Endothelial cell of umbilical vein (primary cell): ENCODE results near the gene GSE1. TPM values are rescaled to one million over a fixed set of nuclear protein-coding genes. Genes with fewer than 3 reads are reported as not detected.

ENCODE experiments used
- BruUV-seq: library from RNA; stranded (reverse); fragments of 400-500 nt; replicated peaks from 2 replicates; lab custom pipeline; 2021; lab: Mats Ljungman, UMichigan
- CTCF ChIA-PET: fragments of 300-600, 350-600 bp; sonication (Branson Sonifier 250); formaldehyde crosslinking; loops from one replicate; lab custom pipeline; 2021; ENCODE audit warnings: antibody characterized with exemption, inconsistent platforms; lab: Charles Lee
- POLR2A ChIA-PET: fragments of 300-600, 350-600 bp; sonication (Branson Sonifier 250); formaldehyde crosslinking; loops from one replicate; lab custom pipeline; 2021; ENCODE audit warnings: antibody characterized with exemption, inconsistent platforms; lab: Charles Lee
- DNase-seq: peaks from one replicate; pipeline ENCODE4 v3.0.0-alpha.2; 2011; ENCODE audit warnings: low read depth, low spot score
- FAIRE-seq: peaks from 2 replicates; lab custom pipeline; 2011; peaks lifted over from hg19 to GRCh38; lab: Jason Lieb, UNC
- H2AFZ ChIP-seq: 2 replicates; pipeline ENCODE4 v1.6.0; 2012; ENCODE audit warnings: low read depth, low read length, control low read depth, inconsistent platforms
- H3K27ac ChIP-seq: 2 replicates; pipeline ENCODE4 v1.5.1; 2011; ENCODE audit warnings: low read depth, mild to moderate bottlenecking, control low read depth, low read length, moderate library complexity; ENCODE audit not compliant: insufficient read depth
- H3K27me3 ChIP-seq, 2 experiments: 2 replicates each; pipeline versions ENCODE4 v1.6.0 to v1.6.1; 2011; ENCODE audit warnings: low read length in 2 of 2, mixed read lengths in 1 of 2; ENCODE audit not compliant: control insufficient read depth in 2 of 2, insufficient read depth in 2 of 2
- H3K36me3 ChIP-seq, 2 experiments: 2 replicates in 1 of 2; 3 replicates in 1 of 2; pipeline ENCODE4 v1.5.1; 2011; ENCODE audit warnings: low read length in 2 of 2, mild to moderate bottlenecking in 1 of 2, moderate library complexity in 1 of 2; ENCODE audit not compliant: control insufficient read depth in 2 of 2, insufficient read depth in 2 of 2; ENCODE audit errors: extremely low read depth in 1 of 2
- H3K4me1 ChIP-seq: 3 replicates; pipeline ENCODE4 v1.5.1; 2011; ENCODE audit warnings: mild to moderate bottlenecking, low read length; ENCODE audit not compliant: control insufficient read depth, insufficient read depth; ENCODE audit errors: extremely low read depth
- H3K4me2 ChIP-seq: 2 replicates; pipeline ENCODE4 v1.6.1; 2011; ENCODE audit warnings: low read length, control low read depth, mixed read lengths; ENCODE audit not compliant: insufficient read depth
- H3K4me3 ChIP-seq, 3 experiments: fragments of 200-600 bp in 1 of 3; sonication (generic), shearing (Covaris generic) in 1 of 3; replicated peaks in 1 of 3; 2 replicates each; pipeline ENCODE4 v1.5.1; 2011 to 2016; ENCODE audit warnings: control low read depth in 3 of 3, low read length in 3 of 3, mild to moderate bottlenecking in 2 of 3, inconsistent platforms in 1 of 3, low read depth in 1 of 3, moderate library complexity in 1 of 3; ENCODE audit not compliant: insufficient read depth in 1 of 3
- H3K79me2 ChIP-seq: 2 replicates; pipeline ENCODE4 v1.6.0; 2012; ENCODE audit warnings: low read length, inconsistent platforms; ENCODE audit not compliant: control insufficient read depth, insufficient read depth
- H3K9ac ChIP-seq: replicated peaks from 2 replicates; pipeline ENCODE3; 2011; ENCODE audit warnings: low read length, control low read depth; ENCODE audit not compliant: insufficient read depth; ENCODE audit errors: extremely low read depth
- H3K9me1 ChIP-seq: replicated peaks from 3 replicates; pipeline ENCODE4 v1.6.0; 2011; ENCODE audit warnings: mild to moderate bottlenecking, low read length; ENCODE audit not compliant: control insufficient read depth, insufficient read depth; ENCODE audit errors: extremely low read depth
- H3K9me3 ChIP-seq: replicated peaks from 2 replicates; pipeline ENCODE4 v1.5.1; 2012; ENCODE audit warnings: low read length, inconsistent platforms; ENCODE audit not compliant: control insufficient read depth, insufficient read depth
- H4K20me1 ChIP-seq: replicated peaks from 2 replicates; pipeline ENCODE3; 2011; ENCODE audit warnings: mild to moderate bottlenecking, low read length; ENCODE audit not compliant: control insufficient read depth, insufficient read depth; ENCODE audit errors: extremely low read depth
- EZH2 ChIP-seq: IDR thresholded peaks from 2 replicates; pipeline ENCODE4 v1.6.1; 2012; ENCODE audit warnings: borderline replicate concordance, low read depth, mild to moderate bottlenecking, moderate library complexity, low read length, inconsistent platforms; ENCODE audit not compliant: severe bottlenecking
- FOS ChIP-seq: IDR thresholded peaks from 2 replicates; pipeline ENCODE4 v1.6.1; 2011; ENCODE audit warnings: mild to moderate bottlenecking, low read length, moderate library complexity, borderline replicate concordance; ENCODE audit not compliant: insufficient read depth
- GATA2 ChIP-seq: IDR thresholded peaks from 2 replicates; pipeline ENCODE4 v1.7.0; 2011; ENCODE audit warnings: low read depth, mild to moderate bottlenecking, moderate library complexity, mixed read lengths, low read length; ENCODE audit not compliant: insufficient read length, insufficient read depth
- JUN ChIP-seq: IDR thresholded peaks from 2 replicates; pipeline ENCODE4 v1.6.1; 2011; ENCODE audit warnings: borderline replicate concordance, low read depth; ENCODE audit not compliant: insufficient read length, insufficient read depth
- MYC ChIP-seq: IDR thresholded peaks from one replicate; pipeline ENCODE4 v1.6.1; 2011; ENCODE audit warnings: mild to moderate bottlenecking, low read depth, low read length
- POLR2A ChIP-seq: IDR thresholded peaks from 2 replicates; pipeline ENCODE4 v1.6.1; 2012; ENCODE audit warnings: low read depth, mild to moderate bottlenecking, control low read depth, low read length
- POLR2AphosphoS5 ChIP-seq: IDR thresholded peaks from 2 replicates; pipeline ENCODE4 v1.6.1; 2012; ENCODE audit warnings: low read depth, mild to moderate bottlenecking, control low read depth, low read length, moderate library complexity; ENCODE audit not compliant: insufficient read depth
- dilution Hi-C: fragments of 300-500 bp; cut with MboI; formaldehyde crosslinking; loops from one replicate; pipeline ENCODE4 v1.15.0; 2019; ENCODE audit warnings: low sequenced_read_pairs; ENCODE audit not compliant: extremely low pct_ligation_motif_present
- intact Hi-C: fragments of 100-400 bp; cut with micrococcal nuclease; formaldehyde crosslinking; loops from one replicate; pipeline ENCODE4 v1.10.0; 2022
- polyA plus RNA-seq, 4 experiments: library from polyadenylated mRNA; depleted of rRNA in 3 of 4; stranded (reverse) in 3 of 4; unstranded in 1 of 4; fragments of >200 nt; gene quantifications; 2 replicates each; pipeline versions ENCODE4 v1.2.1 to v1.2.3, GENCODE V29; 2011 to 2012; ENCODE audit warnings: missing spikeins in 1 of 4
- total RNA-seq: library from RNA; stranded (reverse); gene quantifications from 2 replicates; pipeline ENCODE4 v1.2.3, GENCODE V29; 2021
- TF ChIP-seq, protein P1 (sequence below): IDR thresholded peaks from 2 replicates; pipeline ENCODE4 v1.6.1; 2011; ENCODE audit not compliant: insufficient read depth, insufficient read length
- TF ChIP-seq, protein P2 (sequence below), 2 donors: IDR thresholded peaks; 1 replicate in 1 of 2; 2 replicates in 1 of 2; pipeline ENCODE4 v1.5.1; 2011; ENCODE audit warnings: low read length in 2 of 2, mild to moderate bottlenecking in 2 of 2, moderate library complexity in 2 of 2, control low read depth in 1 of 2, inconsistent platforms in 1 of 2, low read depth in 1 of 2; ENCODE audit not compliant: insufficient read depth in 1 of 2; ENCODE audit errors: extremely low read depth in 1 of 2

Gene GSE1
- total and polyA plus RNA-seq, 2 donors (not counting 3 experiments of a cell fraction or from before 2014, with no cell fraction given), result 4.2 to 18.3 TPM

DNA sequence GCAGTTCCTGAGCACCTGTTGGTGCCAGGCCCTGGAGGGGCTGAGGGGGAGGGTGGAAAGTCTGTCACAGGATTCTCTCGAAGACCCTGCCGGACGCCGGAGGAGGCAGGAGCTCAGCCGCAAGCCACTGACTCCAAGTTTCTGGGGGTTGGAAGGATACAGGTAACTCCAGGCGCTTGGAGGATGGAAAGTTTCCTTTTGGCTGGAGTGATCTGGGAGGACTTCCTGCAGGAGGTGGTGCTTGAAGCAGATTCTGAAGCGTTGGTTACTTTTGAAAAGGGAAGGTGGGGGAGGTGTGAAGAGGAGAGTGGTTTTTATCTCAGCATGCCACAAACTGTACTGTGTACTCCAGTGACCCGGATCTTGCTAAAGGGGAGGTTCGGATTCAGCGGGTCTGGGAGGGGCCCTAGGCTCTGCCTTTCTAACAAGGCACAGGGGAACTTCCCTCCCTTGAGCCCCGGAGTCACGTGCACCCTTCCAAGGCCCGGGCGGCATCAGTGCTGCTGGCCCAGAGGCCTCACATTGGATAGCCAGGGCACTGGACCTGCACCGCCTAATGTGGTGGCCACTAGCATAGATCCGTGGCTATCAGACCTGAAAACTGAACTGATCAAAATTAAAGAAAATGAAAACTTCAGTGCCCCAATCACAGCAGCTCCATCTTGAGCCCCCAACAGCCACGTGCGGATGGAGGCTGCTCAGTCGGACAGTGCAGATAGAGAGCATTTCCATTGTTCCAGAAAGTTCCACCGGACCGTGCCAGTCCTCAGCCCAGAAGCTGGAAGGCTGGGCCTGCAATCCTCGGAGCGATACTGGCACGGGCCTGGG is 42.2 kb upstream of the GSE1 start:
- Histone ChIP-seq H3K27ac (no peak overlapping the region), H3K4me3 (no peak overlapping the region), H3K9me1 (no peaks in the 10 kb centered on the region), H3K36me3 (no peaks in the 10 kb centered on the region), H3K9ac (no peak overlapping the region), H3K9me3 (no peaks in the 10 kb centered on the region), H2AFZ (no peak overlapping the region), H3K4me1 (peaks cover 18% of the 10 kb centered on the region), H3K79me2 (no peaks in the 10 kb centered on the region), H4K20me1 (no peaks in the 10 kb centered on the region), H3K27me3 (no peaks in the 10 kb centered on the region), H3K4me2 (no peak overlapping the region)
- no peak for TF ChIP-seq POLR2A
- no peak for TF ChIP-seq MYC
- TF ChIP-seq, protein P1, sequence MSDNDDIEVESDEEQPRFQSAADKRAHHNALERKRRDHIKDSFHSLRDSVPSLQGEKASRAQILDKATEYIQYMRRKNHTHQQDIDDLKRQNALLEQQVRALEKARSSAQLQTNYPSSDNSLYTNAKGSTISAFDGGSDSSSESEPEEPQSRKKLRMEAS, result no peak
- TF ChIP-seq EZH2, result no peak
- no peak for TF ChIP-seq POLR2AphosphoS5
- TF ChIP-seq, protein P2, sequence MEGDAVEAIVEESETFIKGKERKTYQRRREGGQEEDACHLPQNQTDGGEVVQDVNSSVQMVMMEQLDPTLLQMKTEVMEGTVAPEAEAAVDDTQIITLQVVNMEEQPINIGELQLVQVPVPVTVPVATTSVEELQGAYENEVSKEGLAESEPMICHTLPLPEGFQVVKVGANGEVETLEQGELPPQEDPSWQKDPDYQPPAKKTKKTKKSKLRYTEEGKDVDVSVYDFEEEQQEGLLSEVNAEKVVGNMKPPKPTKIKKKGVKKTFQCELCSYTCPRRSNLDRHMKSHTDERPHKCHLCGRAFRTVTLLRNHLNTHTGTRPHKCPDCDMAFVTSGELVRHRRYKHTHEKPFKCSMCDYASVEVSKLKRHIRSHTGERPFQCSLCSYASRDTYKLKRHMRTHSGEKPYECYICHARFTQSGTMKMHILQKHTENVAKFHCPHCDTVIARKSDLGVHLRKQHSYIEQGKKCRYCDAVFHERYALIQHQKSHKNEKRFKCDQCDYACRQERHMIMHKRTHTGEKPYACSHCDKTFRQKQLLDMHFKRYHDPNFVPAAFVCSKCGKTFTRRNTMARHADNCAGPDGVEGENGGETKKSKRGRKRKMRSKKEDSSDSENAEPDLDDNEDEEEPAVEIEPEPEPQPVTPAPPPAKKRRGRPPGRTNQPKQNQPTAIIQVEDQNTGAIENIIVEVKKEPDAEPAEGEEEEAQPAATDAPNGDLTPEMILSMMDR (IDR thresholded peaks at IDR 0.05; ENCODE audit: extremely low read depth in 1 of 2, insufficient read depth in 1 of 2, low read depth in 1 of 2, low read length in 2 of 2), result no peak
- TF ChIP-seq FOS, result no peak
- no peak for TF ChIP-seq GATA2
- TF ChIP-seq JUN, result no peak
- dilution Hi-C loops (no loop called here), intact Hi-C loops (no loop called here)
- BruUV-seq, result no TSS peak
- DNase-seq, result no peak
- ChIA-PET POLR2A (no interaction called here), CTCF (no interaction called here)
- FAIRE-seq, result no peak
